H9 (cell line): ENCODE data around the gene CMYA5. TPM values are rescaled to one million over a fixed set of nuclear protein-coding genes. Genes with fewer than 3 reads are reported as not detected.

Experiments
- DNase-seq: peaks from one replicate; pipeline ENCODE4 v3.0.0-alpha.2; 2017
- H2AFZ ChIP-seq: one replicate; pipeline ENCODE4 v1.6.1; 2013; ENCODE audit warnings: mild to moderate bottlenecking, low read length, control low read depth, moderate library complexity
- H2AK5ac ChIP-seq: 2 replicates; pipeline ENCODE4 v1.6.1; 2013; ENCODE audit warnings: low read length, control low read depth, mixed read lengths; ENCODE audit not compliant: insufficient read length
- H2BK120ac ChIP-seq: one replicate; pipeline ENCODE4 v1.6.1; 2013; ENCODE audit warnings: low read depth, mild to moderate bottlenecking, low read length, control low read depth, inconsistent platforms; ENCODE audit not compliant: poor library complexity, severe bottlenecking
- H2BK12ac ChIP-seq: 2 replicates; pipeline ENCODE4 v1.6.1; 2013; ENCODE audit warnings: low read length, control low read depth, mixed read lengths, low read depth; ENCODE audit not compliant: insufficient read length
- H2BK15ac ChIP-seq: 2 replicates; pipeline ENCODE4 v1.6.1; 2013; ENCODE audit warnings: low read depth, low read length, control low read depth
- H2BK20ac ChIP-seq: one replicate; pipeline ENCODE4 v1.6.1; 2013; ENCODE audit warnings: low read depth, mild to moderate bottlenecking, low read length, control low read depth, inconsistent platforms; ENCODE audit not compliant: poor library complexity, severe bottlenecking
- H2BK5ac ChIP-seq: 2 replicates; pipeline ENCODE4 v1.6.1; 2013; ENCODE audit warnings: low read length, control low read depth, mixed read lengths; ENCODE audit not compliant: insufficient read length
- H3K14ac ChIP-seq: 2 replicates; pipeline ENCODE4 v1.6.1; 2013; ENCODE audit warnings: low read length, control low read depth; ENCODE audit not compliant: insufficient read depth
- H3K18ac ChIP-seq: 2 replicates; pipeline ENCODE4 v1.6.1; 2013; ENCODE audit warnings: low read depth, mild to moderate bottlenecking, mixed read lengths, low read length, control low read depth; ENCODE audit not compliant: insufficient read length
- H3K23ac ChIP-seq: 2 replicates; pipeline ENCODE4 v1.6.1; 2013; ENCODE audit warnings: low read length, control low read depth, mixed read lengths, low read depth; ENCODE audit not compliant: insufficient read length
- H3K23me2 ChIP-seq: 2 replicates; pipeline ENCODE4 v1.6.1; 2013; ENCODE audit warnings: low read depth, mild to moderate bottlenecking, mixed read lengths, low read length, control low read depth; ENCODE audit not compliant: insufficient read length, poor library complexity, severe bottlenecking
- H3K27ac ChIP-seq: 2 replicates; pipeline ENCODE4 v1.5.1; 2013; ENCODE audit warnings: low read length, control low read depth, mixed read lengths, low read depth; ENCODE audit not compliant: insufficient read length
- H3K27me3 ChIP-seq: 2 replicates; pipeline ENCODE4 v1.6.1; 2013; ENCODE audit warnings: low read length, control low read depth, inconsistent platforms; ENCODE audit not compliant: insufficient read depth
- H3K4ac ChIP-seq: 2 replicates; pipeline ENCODE4 v1.6.1; 2013; ENCODE audit warnings: low read depth, mild to moderate bottlenecking, control low read depth, inconsistent platforms, low read length, moderate library complexity
- H3K4me1 ChIP-seq: 2 replicates; pipeline ENCODE4 v1.6.1; 2013; ENCODE audit warnings: low read length, control low read depth, inconsistent platforms; ENCODE audit not compliant: insufficient read depth
- H3K4me2 ChIP-seq: 2 replicates; pipeline ENCODE4 v1.6.1; 2013; ENCODE audit warnings: low read length, control low read depth, mixed read lengths; ENCODE audit not compliant: insufficient read length, insufficient read depth
- H3K56ac ChIP-seq: 2 replicates; pipeline ENCODE4 v1.6.1; 2013; ENCODE audit warnings: low read depth, mild to moderate bottlenecking, mixed read lengths, low read length, control low read depth; ENCODE audit not compliant: insufficient read length
- H3K79me1 ChIP-seq: 2 replicates; pipeline ENCODE4 v1.6.1; 2013; ENCODE audit warnings: low read depth, mild to moderate bottlenecking, moderate library complexity, low read length, control low read depth, inconsistent platforms; ENCODE audit not compliant: insufficient read depth, poor library complexity, severe bottlenecking
- H3K79me2 ChIP-seq: 2 replicates; pipeline ENCODE4 v1.6.1; 2013; ENCODE audit warnings: low read length, control low read depth, inconsistent platforms; ENCODE audit not compliant: insufficient read depth
- H3K9ac ChIP-seq: 2 replicates; pipeline ENCODE4 v1.6.1; 2013; ENCODE audit warnings: low read length, control low read depth, mixed read lengths; ENCODE audit not compliant: insufficient read length; ENCODE audit errors: extremely low read depth
- H3K9me3 ChIP-seq: one replicate; pipeline ENCODE4 v1.6.1; 2013; ENCODE audit warnings: low read depth, low read length, inconsistent platforms; ENCODE audit not compliant: control insufficient read depth
- H3T11ph ChIP-seq: one replicate; pipeline ENCODE4 v1.6.1; 2013; ENCODE audit warnings: mild to moderate bottlenecking, low read length, control low read depth, inconsistent platforms
- H4K20me1 ChIP-seq: one replicate; pipeline ENCODE4 v1.6.1; 2013; ENCODE audit not compliant: control insufficient read depth, insufficient read length, insufficient read depth
- H4K5ac ChIP-seq: 2 replicates; pipeline ENCODE4 v1.6.1; 2013; ENCODE audit warnings: low read depth, mild to moderate bottlenecking, mixed read lengths, low read length, control low read depth; ENCODE audit not compliant: insufficient read length
- H4K8ac ChIP-seq: replicated peaks from 2 replicates; pipeline ENCODE4 v1.6.1; 2013; ENCODE audit warnings: low read length, control low read depth, mixed read lengths, low read depth; ENCODE audit not compliant: insufficient read length
- H4K91ac ChIP-seq: 2 replicates; pipeline ENCODE4 v1.6.1; 2013; ENCODE audit warnings: low read depth, mild to moderate bottlenecking, moderate library complexity, mixed read lengths, low read length, control low read depth; ENCODE audit not compliant: insufficient read length
- H3K27ac Mint-ChIP-seq, 3 experiments: 2 replicates in 2 of 3; 3 replicates in 1 of 3; pipeline ENCODE4 v1.8.0; 2020 to 2021; ENCODE audit warnings: mixed read lengths in 3 of 3, mild to moderate bottlenecking in 1 of 3, moderate library complexity in 1 of 3
- H3K27me3 Mint-ChIP-seq: 2 replicates; pipeline ENCODE4 v1.8.0; 2021; ENCODE audit warnings: low read depth, mild to moderate bottlenecking, moderate library complexity, mixed read lengths
- H3K36me3 Mint-ChIP-seq, 3 experiments: 2 replicates in 2 of 3; 3 replicates in 1 of 3; pipeline ENCODE4 v1.8.0; 2020 to 2021; ENCODE audit warnings: low read depth in 3 of 3, mixed read lengths in 3 of 3; ENCODE audit not compliant: insufficient read depth in 1 of 3
- H3K4me1 Mint-ChIP-seq, 2 experiments: 2 replicates each; pipeline ENCODE4 v1.8.0; 2020; ENCODE audit warnings: mixed read lengths in 2 of 2
- H3K4me3 Mint-ChIP-seq, 2 experiments: 2 replicates in 1 of 2; 3 replicates in 1 of 2; pipeline ENCODE4 v1.8.0; 2020 to 2021; ENCODE audit warnings: mild to moderate bottlenecking in 2 of 2, mixed read lengths in 2 of 2, moderate library complexity in 1 of 2
- H3K9me3 Mint-ChIP-seq, 2 experiments: 2 replicates in 1 of 2; 3 replicates in 1 of 2; pipeline ENCODE4 v1.8.0; 2020; ENCODE audit warnings: mild to moderate bottlenecking in 2 of 2, mixed read lengths in 2 of 2, moderate library complexity in 1 of 2
- CTCF ChIP-seq: fragments of 200-600 bp; sonication (generic); conservative IDR thresholded peaks from 3 replicates; pipeline ENCODE4 v1.8.0; 2021; ENCODE audit warnings: antibody characterized with exemption, mild to moderate bottlenecking
- WGBS: extraction: QIAGEN DNeasy Blood & Tissue Kit; methylation state at CpG from one replicate; pipeline ENCODE4 v1.1.7; 2013; ENCODE audit warnings: missing lambda C conversion rate, low lambda C conversion rate, mixed read lengths; ENCODE audit not compliant: insufficient read length; ENCODE audit errors: extremely low coverage; 5-methylcytosine and 5-hydroxymethylcytosine counted together
- total RNA-seq: library from RNA; stranded (reverse); gene quantifications from 2 replicates; pipeline ENCODE4 v1.2.1, GENCODE V29; 2021

Gene CMYA5
- total RNA-seq, 1 experiment from 2014 or later, result 1.8 TPM

DNA sequence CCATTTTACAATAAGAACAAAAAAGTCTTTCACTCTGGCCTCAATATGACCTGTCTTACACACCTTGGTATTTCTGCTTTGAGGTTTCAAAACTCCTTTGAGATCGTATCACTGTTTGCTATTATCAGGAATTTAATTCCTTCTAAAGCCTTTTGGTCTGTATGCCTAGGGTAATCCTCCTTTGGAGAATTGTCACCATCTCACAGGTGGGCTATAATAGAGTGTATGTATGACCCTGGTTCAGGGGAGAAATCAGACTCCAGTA, 13.7 kb downstream of the CMYA5 start:
- H3K56ac ChIP-seq, result no peak overlapping the region
- H2BK12ac ChIP-seq, result no peak overlapping the region
- Mint-ChIP-seq H3K27me3 (no peaks in the 10 kb centered on the region; the same call in 1 of the 2 replicates), H3K4me1 (peaks cover 2 to 3% of the 10 kb centered on the region in 2 experiments; a peak in 3 of 4 replicates), H3K4me3 (no peak overlapping the region), H3K27ac (no peak overlapping the region), H3K9me3 (peaks cover 12 to 13% of the 10 kb centered on the region in 2 experiments), H3K36me3 (peaks cover 0 to 7% (median 4%) of the 10 kb centered on the region in 3 experiments; a peak in 2 of 7 replicates)
- H3T11ph ChIP-seq, result no peak overlapping the region
- no peak overlapping the region for H3K14ac ChIP-seq
- no peak overlapping the region for H3K18ac ChIP-seq
- H4K5ac ChIP-seq, result no peak overlapping the region
- H3K79me2 ChIP-seq, result no peaks in the 10 kb centered on the region
- no peak overlapping the region for H3K4ac ChIP-seq
- H2AK5ac ChIP-seq, result no peak overlapping the region
- no peak overlapping the region for H4K8ac ChIP-seq
- no peaks in the 10 kb centered on the region for H3K9me3 ChIP-seq
- H3K27me3 ChIP-seq, result no peaks in the 10 kb centered on the region
- H2BK120ac ChIP-seq, result no peak overlapping the region
- WGBS, result no CpG with 5 or more reads among the region's 1 CpG
- no peak overlapping the region for H3K9ac ChIP-seq
- H3K79me1 ChIP-seq, result no peaks in the 10 kb centered on the region
- H3K27ac ChIP-seq, result no peak overlapping the region
- H2AFZ ChIP-seq, result no peak overlapping the region
- H3K4me1 ChIP-seq, result no peaks in the 10 kb centered on the region; the same call in 1 of the 2 replicates
- H2BK20ac ChIP-seq, result no peak overlapping the region
- TF ChIP-seq CTCF, result no peak
- no peak overlapping the region for H2BK15ac ChIP-seq
- no peak overlapping the region for H3K4me2 ChIP-seq
- H3K23me2 ChIP-seq, result no peaks in the 10 kb centered on the region
- H2BK5ac ChIP-seq, result no peak overlapping the region
- no peaks in the 10 kb centered on the region for H4K20me1 ChIP-seq
- DNase-seq, result no peak
- no peak overlapping the region for H3K23ac ChIP-seq
- H4K91ac ChIP-seq, result no peak overlapping the region
